SK-N-SH treated with all-trans-retinoic acid at 6 μM for 48 hours (cell line): ENCODE data around the gene DPH3.

ENCODE experiments used
- ATAC-seq: fragments of 200-7000 bp; cut with Tn5 transposase; 3 replicates; pipeline ENCODE4 v1.9.1; 2020; ENCODE audit warnings: mild to moderate bottlenecking, moderate library complexity
- CREB5 ChIP-seq: fragments of 250-450 bp; sonication (Bioruptor Pico); IDR thresholded peaks from 2 replicates; pipeline ENCODE4 v1.5.1; 2020; ENCODE audit warnings: low read depth, mild to moderate bottlenecking, moderate library complexity
- ESRRG ChIP-seq: fragments of 250-450 bp; sonication (Bioruptor Pico); IDR thresholded peaks from 2 replicates; pipeline ENCODE4 v1.6.1; 2021; ENCODE audit warnings: mild to moderate bottlenecking
- ISL1 ChIP-seq: fragments of 250-450 bp; sonication (Bioruptor Pico); IDR thresholded peaks from 2 replicates; pipeline ENCODE4 v2.1.2; 2022; ENCODE audit warnings: mild to moderate bottlenecking, moderate library complexity
- POU6F1 ChIP-seq: fragments of 250-450 bp; sonication (Bioruptor Pico); IDR thresholded peaks from 2 replicates; pipeline ENCODE4 v1.8.0; 2021; ENCODE audit warnings: low read depth, mild to moderate bottlenecking, moderate library complexity, borderline replicate concordance
- PPARA ChIP-seq: fragments of 250-450 bp; sonication (Bioruptor Pico); IDR thresholded peaks from 2 replicates; pipeline ENCODE4 v1.5.0; 2020; ENCODE audit warnings: mild to moderate bottlenecking, borderline replicate concordance
- SNAI2 ChIP-seq: fragments of 250-450 bp; sonication (Bioruptor Pico); IDR thresholded peaks from 2 replicates; pipeline ENCODE4 v1.5.0; 2020; ENCODE audit warnings: mild to moderate bottlenecking, moderate library complexity
- TCF4 ChIP-seq: fragments of 250-450 bp; sonication (Bioruptor Pico); IDR thresholded peaks from 2 replicates; pipeline ENCODE4 v1.8.0; 2021; ENCODE audit warnings: mild to moderate bottlenecking, moderate library complexity, borderline replicate concordance
- TOX ChIP-seq: fragments of 250-450 bp; sonication (Bioruptor Pico); IDR thresholded peaks from 2 replicates; pipeline ENCODE4 v1.8.0; 2021; ENCODE audit warnings: mild to moderate bottlenecking, moderate library complexity, borderline replicate concordance
- TSHZ2 ChIP-seq: fragments of 250-450 bp; sonication (Bioruptor Pico); IDR thresholded peaks from 2 replicates; pipeline ENCODE4 v1.5.0; 2020; ENCODE audit warnings: mild to moderate bottlenecking, moderate library complexity
- ZC3H10 ChIP-seq: fragments of 250-450 bp; sonication (Bioruptor Pico); IDR thresholded peaks from 2 replicates; pipeline ENCODE4 v1.5.1; 2021; ENCODE audit warnings: mild to moderate bottlenecking, moderate library complexity
- ZFP3 ChIP-seq: fragments of 250-450 bp; sonication (Bioruptor Pico); IDR thresholded peaks from 2 replicates; pipeline ENCODE4 v1.5.0; 2020; ENCODE audit warnings: mild to moderate bottlenecking, moderate library complexity
- ZFP30 ChIP-seq: fragments of 450-650 bp; formaldehyde crosslinking; IDR thresholded peaks from 2 replicates; pipeline ENCODE4 v1.5.0; 2022; ENCODE audit warnings: mild to moderate bottlenecking, moderate library complexity
- ZNF565 ChIP-seq: fragments of 450-650 bp; formaldehyde crosslinking; conservative IDR thresholded peaks from 2 replicates; pipeline ENCODE4 v1.5.0; 2020; ENCODE audit warnings: low read depth, mild to moderate bottlenecking, moderate library complexity
- ZNF70 ChIP-seq: fragments of 450-650 bp; formaldehyde crosslinking; IDR thresholded peaks from 2 replicates; pipeline ENCODE4 v1.5.0; 2020; ENCODE audit warnings: mild to moderate bottlenecking, moderate library complexity
- ZNF8 ChIP-seq: fragments of 450-650 bp; formaldehyde crosslinking; IDR thresholded peaks from 2 replicates; pipeline ENCODE4 v1.5.0; 2020; ENCODE audit warnings: mild to moderate bottlenecking, moderate library complexity
- TF ChIP-seq, protein P1 (sequence below): fragments of 250-450 bp; sonication (Bioruptor Pico); IDR thresholded peaks from 2 replicates; pipeline ENCODE4 v1.5.1; 2021; ENCODE audit warnings: mild to moderate bottlenecking, moderate library complexity
- TF ChIP-seq, protein P2 (sequence below): fragments of 250-450 bp; sonication (Bioruptor Pico); IDR thresholded peaks from 2 replicates; pipeline ENCODE4 v1.8.0; 2020; ENCODE audit warnings: mild to moderate bottlenecking, moderate library complexity, borderline replicate concordance

DPH3 gene

GRCh38 chr3:16262174-16262573, 2.6 kb downstream of the DPH3 start:
- TF ChIP-seq ESRRG = no peak
- no peak for TF ChIP-seq ZFP3 (CRISPR knock-in tag)
- TF ChIP-seq ISL1 = no peak
- TF ChIP-seq SNAI2 (CRISPR knock-in tag) = no peak
- TF ChIP-seq, protein P1, sequence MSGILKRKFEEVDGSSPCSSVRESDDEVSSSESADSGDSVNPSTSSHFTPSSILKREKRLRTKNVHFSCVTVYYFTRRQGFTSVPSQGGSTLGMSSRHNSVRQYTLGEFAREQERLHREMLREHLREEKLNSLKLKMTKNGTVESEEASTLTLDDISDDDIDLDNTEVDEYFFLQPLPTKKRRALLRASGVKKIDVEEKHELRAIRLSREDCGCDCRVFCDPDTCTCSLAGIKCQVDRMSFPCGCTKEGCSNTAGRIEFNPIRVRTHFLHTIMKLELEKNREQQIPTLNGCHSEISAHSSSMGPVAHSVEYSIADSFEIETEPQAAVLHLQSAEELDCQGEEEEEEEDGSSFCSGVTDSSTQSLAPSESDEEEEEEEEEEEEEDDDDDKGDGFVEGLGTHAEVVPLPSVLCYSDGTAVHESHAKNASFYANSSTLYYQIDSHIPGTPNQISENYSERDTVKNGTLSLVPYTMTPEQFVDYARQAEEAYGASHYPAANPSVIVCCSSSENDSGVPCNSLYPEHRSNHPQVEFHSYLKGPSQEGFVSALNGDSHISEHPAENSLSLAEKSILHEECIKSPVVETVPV (CRISPR knock-in tag) = no peak
- no peak for TF ChIP-seq ZNF565 (CRISPR knock-in tag)
- no peak for TF ChIP-seq ZNF70
- no peak for TF ChIP-seq ZC3H10 (CRISPR knock-in tag)
- no peak for TF ChIP-seq ZFP30 (CRISPR knock-in tag)
- TF ChIP-seq TCF4 (CRISPR knock-in tag) = no peak
- no peak for TF ChIP-seq CREB5 (CRISPR knock-in tag)
- TF ChIP-seq POU6F1 (CRISPR knock-in tag) = no peak
- TF ChIP-seq TSHZ2 (CRISPR knock-in tag) = no peak
- no peak for TF ChIP-seq PPARA (CRISPR knock-in tag)
- ATAC-seq = no peak

GRCh38 chr3:16260046-16260445, 4.7 kb downstream of the DPH3 start:
- ATAC-seq = no peak
- TF ChIP-seq ESRRG (no peak), ZC3H10 (CRISPR knock-in tag) (no peak)

DNA sequence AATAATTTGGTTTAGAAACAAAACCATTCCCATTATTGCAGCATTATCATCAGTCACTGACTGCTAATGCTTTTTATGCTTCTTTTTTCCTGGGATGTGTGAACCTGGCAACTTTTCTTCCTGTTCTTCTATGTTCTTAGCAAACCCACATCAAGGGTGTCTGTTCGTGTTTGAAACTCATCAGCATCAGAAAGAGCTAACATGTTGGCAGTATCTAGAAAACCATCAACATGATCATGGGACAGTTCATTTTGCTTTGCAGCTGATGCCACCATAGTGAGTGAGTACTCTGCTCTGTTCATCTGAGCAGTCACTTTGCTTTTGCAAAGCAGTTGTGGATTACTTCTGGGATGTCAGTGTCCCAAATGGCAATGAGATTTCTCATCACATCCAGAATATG, 5.9 kb downstream of the DPH3 start:
- TF ChIP-seq ZNF8 (CRISPR knock-in tag) (no peak), TOX (CRISPR knock-in tag) (no peak), ZFP3 (CRISPR knock-in tag) (no peak), TCF4 (CRISPR knock-in tag) (no peak), ESRRG (no peak), SNAI2 (CRISPR knock-in tag) (no peak), TSHZ2 (CRISPR knock-in tag) (no peak)
- TF ChIP-seq, protein P2, sequence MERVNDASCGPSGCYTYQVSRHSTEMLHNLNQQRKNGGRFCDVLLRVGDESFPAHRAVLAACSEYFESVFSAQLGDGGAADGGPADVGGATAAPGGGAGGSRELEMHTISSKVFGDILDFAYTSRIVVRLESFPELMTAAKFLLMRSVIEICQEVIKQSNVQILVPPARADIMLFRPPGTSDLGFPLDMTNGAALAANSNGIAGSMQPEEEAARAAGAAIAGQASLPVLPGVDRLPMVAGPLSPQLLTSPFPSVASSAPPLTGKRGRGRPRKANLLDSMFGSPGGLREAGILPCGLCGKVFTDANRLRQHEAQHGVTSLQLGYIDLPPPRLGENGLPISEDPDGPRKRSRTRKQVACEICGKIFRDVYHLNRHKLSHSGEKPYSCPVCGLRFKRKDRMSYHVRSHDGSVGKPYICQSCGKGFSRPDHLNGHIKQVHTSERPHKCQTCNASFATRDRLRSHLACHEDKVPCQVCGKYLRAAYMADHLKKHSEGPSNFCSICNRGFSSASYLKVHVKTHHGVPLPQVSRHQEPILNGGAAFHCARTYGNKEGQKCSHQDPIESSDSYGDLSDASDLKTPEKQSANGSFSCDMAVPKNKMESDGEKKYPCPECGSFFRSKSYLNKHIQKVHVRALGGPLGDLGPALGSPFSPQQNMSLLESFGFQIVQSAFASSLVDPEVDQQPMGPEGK (CRISPR knock-in tag) = no peak
- TF ChIP-seq, protein P1 (CRISPR knock-in tag) = no peak
- no peak for ATAC-seq
